ENCODE data around the gene DYNLT5. TPM values are rescaled to one million over a fixed set of nuclear protein-coding genes. Genes with fewer than 3 reads are reported as not detected.

DYNLT5 gene
- total and polyA plus RNA-seq, 8 donors = 0.73 to 11.3 (median 5.3) TPM

- no peaks in the 10 kb centered on the region for H3K27me3 ChIP-seq
- ATAC-seq = no peak
- TF ChIP-seq, protein P1, sequence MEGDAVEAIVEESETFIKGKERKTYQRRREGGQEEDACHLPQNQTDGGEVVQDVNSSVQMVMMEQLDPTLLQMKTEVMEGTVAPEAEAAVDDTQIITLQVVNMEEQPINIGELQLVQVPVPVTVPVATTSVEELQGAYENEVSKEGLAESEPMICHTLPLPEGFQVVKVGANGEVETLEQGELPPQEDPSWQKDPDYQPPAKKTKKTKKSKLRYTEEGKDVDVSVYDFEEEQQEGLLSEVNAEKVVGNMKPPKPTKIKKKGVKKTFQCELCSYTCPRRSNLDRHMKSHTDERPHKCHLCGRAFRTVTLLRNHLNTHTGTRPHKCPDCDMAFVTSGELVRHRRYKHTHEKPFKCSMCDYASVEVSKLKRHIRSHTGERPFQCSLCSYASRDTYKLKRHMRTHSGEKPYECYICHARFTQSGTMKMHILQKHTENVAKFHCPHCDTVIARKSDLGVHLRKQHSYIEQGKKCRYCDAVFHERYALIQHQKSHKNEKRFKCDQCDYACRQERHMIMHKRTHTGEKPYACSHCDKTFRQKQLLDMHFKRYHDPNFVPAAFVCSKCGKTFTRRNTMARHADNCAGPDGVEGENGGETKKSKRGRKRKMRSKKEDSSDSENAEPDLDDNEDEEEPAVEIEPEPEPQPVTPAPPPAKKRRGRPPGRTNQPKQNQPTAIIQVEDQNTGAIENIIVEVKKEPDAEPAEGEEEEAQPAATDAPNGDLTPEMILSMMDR (IDR thresholded peaks at IDR 0.05) = no peak
- no peak overlapping the region for H3K27ac ChIP-seq
- H3K36me3 ChIP-seq = no peaks in the 10 kb centered on the region
- H3K4me3 ChIP-seq = no peak overlapping the region
- no peaks in the 10 kb centered on the region for H3K4me1 ChIP-seq
- no peaks in the 10 kb centered on the region for H3K9me3 ChIP-seq
- intact Hi-C loops (cut with DNase I) = loop anchor here in 1 of 2 donors (10.0 kb wide), 1 partner anchor 386 kb away; no protein-coding TSS in a partner anchor
- DNase-seq = no peak
Measured at GRCh38 chr1:66768965-66769364, 16.7 kb downstream of the DYNLT5 start.

GRCh38 chr1:66769512-66770229 lies 17.4 kb downstream of the DYNLT5 start:
- TF ChIP-seq, protein P1 (IDR thresholded peaks at IDR 0.05) = no peak
- H3K9me3 ChIP-seq = no peaks in the 10 kb centered on the region
- intact Hi-C loops (cut with DNase I) = loop anchor here in 1 of 2 donors (10.0 kb wide), 1 partner anchor 385 kb away; no protein-coding TSS in a partner anchor
- no peaks in the 10 kb centered on the region for H3K4me1 ChIP-seq
- H3K27ac ChIP-seq = no peak overlapping the region
- no peak overlapping the region for H3K4me3 ChIP-seq
- no peaks in the 10 kb centered on the region for H3K36me3 ChIP-seq
- no peak for ATAC-seq
- no peak for DNase-seq
- no peaks in the 10 kb centered on the region for H3K27me3 ChIP-seq

- TF ChIP-seq, protein P1 (IDR thresholded peaks at IDR 0.05) = no peak
- ATAC-seq (no peak), DNase-seq (no peak)
- H3K4me1 ChIP-seq = no peaks in the 10 kb centered on the region
- no peaks in the 10 kb centered on the region for H3K36me3 ChIP-seq
- no peak overlapping the region for H3K4me3 ChIP-seq
- H3K27ac ChIP-seq = no peak overlapping the region
- intact Hi-C loops (cut with DNase I) = no loop called here
- no peaks in the 10 kb centered on the region for H3K9me3 ChIP-seq
- no peaks in the 10 kb centered on the region for H3K27me3 ChIP-seq
Measured at GRCh38 chr1:66770240-66770639, 18.0 kb downstream of the DYNLT5 start.

DNA sequence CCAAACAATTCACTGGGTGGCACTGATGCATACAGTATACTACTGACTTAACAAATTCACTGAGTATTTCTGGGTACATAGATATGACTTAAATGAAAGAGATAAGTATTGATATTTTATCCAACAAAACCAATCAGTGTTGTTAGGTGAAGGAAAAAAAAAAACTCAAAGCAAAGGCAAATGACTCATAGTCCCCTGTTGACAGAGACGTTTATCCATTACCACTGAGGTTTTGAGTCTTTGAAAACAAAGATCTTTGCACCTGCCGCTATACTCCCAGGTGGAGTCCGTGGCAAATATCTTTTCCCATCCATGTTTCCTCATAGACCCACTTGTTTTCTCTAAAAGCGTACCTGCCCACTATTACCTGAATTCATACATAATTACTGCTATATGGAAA lies 18.4 kb downstream of the DYNLT5 start:
- no peak for DNase-seq
- H3K9me3 ChIP-seq = no peaks in the 10 kb centered on the region
- no peak overlapping the region for H3K4me3 ChIP-seq
- no peaks in the 10 kb centered on the region for H3K36me3 ChIP-seq
- intact Hi-C loops (cut with DNase I) = no loop called here
- no peak overlapping the region for H3K27ac ChIP-seq
- ATAC-seq = no peak
- TF ChIP-seq, protein P1 (IDR thresholded peaks at IDR 0.05) = no peak
- no peaks in the 10 kb centered on the region for H3K4me1 ChIP-seq
- no peaks in the 10 kb centered on the region for H3K27me3 ChIP-seq

DNA sequence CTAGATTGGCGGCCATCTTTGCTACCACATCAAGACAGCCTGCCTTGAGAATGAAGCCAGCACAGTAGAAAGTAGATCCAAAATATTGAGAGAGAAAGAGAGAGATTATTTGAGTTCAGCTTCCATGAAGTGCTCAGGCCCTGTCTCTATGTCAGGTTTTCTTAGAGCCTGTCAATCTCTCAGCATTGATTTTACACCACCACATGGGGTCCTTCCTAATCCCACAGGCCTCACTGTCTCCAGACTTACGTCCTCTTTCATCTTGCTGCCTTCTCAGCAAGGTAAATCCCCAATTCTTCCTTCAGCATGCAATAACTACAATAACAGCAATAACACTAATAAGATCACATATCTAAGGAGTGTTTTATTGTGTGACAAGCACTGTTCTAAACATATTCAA lies 21.0 kb downstream of the DYNLT5 start:
- TF ChIP-seq, protein P1 (IDR thresholded peaks at IDR 0.05) = no peak
- H3K4me1 ChIP-seq = no peaks in the 10 kb centered on the region
- intact Hi-C loops (cut with DNase I) = no loop called here
- no peaks in the 10 kb centered on the region for H3K36me3 ChIP-seq
- H3K9me3 ChIP-seq = no peaks in the 10 kb centered on the region
- H3K27me3 ChIP-seq = no peaks in the 10 kb centered on the region
- H3K4me3 ChIP-seq = no peak overlapping the region
- no peak overlapping the region for H3K27ac ChIP-seq
- no peak for DNase-seq
- no peak for ATAC-seq
